Right lobe of liver (tissue), 4 donors: ENCODE data around the gene PRKAR2B.

Experiments used
- POLR2A ChIP-seq: fragments of 450-650 bp; IDR thresholded peaks from one replicate; pipeline ENCODE4 v1.6.1; 2017; ENCODE audit warnings: antibody characterized with exemption, mild to moderate bottlenecking
- TF ChIP-seq, protein P1 (sequence below), 4 donors: fragments of 200-600 bp in 3 of 4; fragments of 450-650 bp in 1 of 4; IDR thresholded peaks; one replicate each; pipeline versions ENCODE4 v1.5.1 to v1.8.0; 2016 to 2022; ENCODE audit warnings: antibody characterized with exemption in 4 of 4, mild to moderate bottlenecking in 2 of 4
- donor health status: DM: no; HTN: no; CAD: no.
- donor health status: DM: no; HTN: no; CAD: no.
- donor health status: DM: no; HTN: yes; CAD: no.

DNA sequence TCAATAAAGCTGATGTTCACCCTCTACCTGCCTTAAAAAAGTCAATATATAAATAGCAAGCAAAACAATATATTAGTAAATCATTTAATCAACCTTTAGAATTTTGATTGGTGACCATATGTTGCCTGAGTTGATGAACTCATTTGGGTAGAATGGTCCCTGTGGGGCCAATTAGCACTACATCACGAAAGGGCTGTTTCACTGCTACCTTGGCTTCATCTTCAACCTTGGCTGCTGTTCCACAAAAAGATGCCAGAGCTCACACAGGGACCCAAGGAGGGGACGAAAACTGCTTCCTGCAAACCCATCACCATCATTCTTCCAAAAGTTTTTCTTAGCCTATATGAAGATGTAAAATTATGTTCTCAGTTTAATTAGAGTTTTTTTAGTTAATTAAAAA, 88.9 kb downstream of the PRKAR2B start:
- TF ChIP-seq, protein P1, sequence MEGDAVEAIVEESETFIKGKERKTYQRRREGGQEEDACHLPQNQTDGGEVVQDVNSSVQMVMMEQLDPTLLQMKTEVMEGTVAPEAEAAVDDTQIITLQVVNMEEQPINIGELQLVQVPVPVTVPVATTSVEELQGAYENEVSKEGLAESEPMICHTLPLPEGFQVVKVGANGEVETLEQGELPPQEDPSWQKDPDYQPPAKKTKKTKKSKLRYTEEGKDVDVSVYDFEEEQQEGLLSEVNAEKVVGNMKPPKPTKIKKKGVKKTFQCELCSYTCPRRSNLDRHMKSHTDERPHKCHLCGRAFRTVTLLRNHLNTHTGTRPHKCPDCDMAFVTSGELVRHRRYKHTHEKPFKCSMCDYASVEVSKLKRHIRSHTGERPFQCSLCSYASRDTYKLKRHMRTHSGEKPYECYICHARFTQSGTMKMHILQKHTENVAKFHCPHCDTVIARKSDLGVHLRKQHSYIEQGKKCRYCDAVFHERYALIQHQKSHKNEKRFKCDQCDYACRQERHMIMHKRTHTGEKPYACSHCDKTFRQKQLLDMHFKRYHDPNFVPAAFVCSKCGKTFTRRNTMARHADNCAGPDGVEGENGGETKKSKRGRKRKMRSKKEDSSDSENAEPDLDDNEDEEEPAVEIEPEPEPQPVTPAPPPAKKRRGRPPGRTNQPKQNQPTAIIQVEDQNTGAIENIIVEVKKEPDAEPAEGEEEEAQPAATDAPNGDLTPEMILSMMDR (IDR thresholded peaks at IDR 0.05), result no peak
- TF ChIP-seq POLR2A, result no peak
